ENCODE results near the gene TEX29.

DNA sequence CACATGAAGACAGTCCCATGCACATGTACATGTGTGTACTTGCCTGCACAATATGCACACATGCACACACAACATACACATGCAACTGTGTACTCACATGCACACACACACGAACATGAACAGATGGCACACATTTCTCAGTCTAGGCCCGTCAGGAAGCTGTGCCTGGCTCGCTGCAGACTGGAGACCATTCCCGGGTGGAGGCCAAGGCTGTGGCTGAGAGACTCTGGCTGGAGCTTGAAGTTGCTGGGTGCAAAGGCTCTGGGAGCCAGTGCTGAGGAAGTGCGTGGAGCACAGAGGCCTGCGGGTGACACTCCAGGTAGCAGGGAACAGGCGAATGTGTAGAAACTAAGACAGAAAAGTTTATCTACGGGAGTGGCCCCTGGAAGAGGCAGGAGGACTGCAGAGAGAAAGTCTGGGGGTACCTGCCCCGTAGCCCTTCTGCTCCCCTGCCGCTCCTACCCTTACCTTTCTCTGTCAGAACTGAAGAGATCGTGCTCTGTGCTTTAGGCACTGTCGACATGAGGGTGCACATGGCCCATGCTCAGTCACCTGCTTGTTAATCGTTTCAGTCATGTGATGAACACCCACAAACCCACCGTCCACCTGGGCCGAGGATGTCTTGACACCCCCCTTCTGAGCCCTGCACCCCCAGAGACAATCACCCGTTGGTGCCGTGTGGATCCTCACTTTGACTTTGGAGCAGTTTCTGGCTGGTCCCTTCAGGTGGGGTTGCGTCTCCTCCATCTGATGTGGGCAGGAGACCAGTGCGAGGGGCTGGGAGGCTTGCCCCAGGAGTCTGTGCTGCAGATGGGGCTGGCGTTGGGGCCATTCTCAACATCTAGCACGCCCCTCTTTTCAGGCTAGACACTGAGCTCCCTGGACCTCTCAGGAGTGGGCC, 69.4 kb downstream of the TEX29 start:
- TF ChIP-seq, protein P1, sequence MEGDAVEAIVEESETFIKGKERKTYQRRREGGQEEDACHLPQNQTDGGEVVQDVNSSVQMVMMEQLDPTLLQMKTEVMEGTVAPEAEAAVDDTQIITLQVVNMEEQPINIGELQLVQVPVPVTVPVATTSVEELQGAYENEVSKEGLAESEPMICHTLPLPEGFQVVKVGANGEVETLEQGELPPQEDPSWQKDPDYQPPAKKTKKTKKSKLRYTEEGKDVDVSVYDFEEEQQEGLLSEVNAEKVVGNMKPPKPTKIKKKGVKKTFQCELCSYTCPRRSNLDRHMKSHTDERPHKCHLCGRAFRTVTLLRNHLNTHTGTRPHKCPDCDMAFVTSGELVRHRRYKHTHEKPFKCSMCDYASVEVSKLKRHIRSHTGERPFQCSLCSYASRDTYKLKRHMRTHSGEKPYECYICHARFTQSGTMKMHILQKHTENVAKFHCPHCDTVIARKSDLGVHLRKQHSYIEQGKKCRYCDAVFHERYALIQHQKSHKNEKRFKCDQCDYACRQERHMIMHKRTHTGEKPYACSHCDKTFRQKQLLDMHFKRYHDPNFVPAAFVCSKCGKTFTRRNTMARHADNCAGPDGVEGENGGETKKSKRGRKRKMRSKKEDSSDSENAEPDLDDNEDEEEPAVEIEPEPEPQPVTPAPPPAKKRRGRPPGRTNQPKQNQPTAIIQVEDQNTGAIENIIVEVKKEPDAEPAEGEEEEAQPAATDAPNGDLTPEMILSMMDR (IDR thresholded peaks at IDR 0.05) = no peak
- TF ChIP-seq POLR2A (IDR thresholded peaks at IDR 0.05) = no peak

Data from testis (tissue), 2 donors.